H1 (cell line): ENCODE data around the gene FYB2. TPM values are rescaled to one million over a fixed set of nuclear protein-coding genes. Genes with fewer than 3 reads are reported as not detected.

Experiments
- BRCA1 ChIP-seq: IDR thresholded peaks from 2 replicates; pipeline ENCODE4 v1.6.1; 2012; ENCODE audit warnings: low read depth, low read length, improper control_type of control experiment
- CBX5 ChIP-seq: fragments of 300-800, 300-1000 bp; sonication (generic); IDR thresholded peaks from 2 replicates; pipeline ENCODE4 v1.7.1; 2016; ENCODE audit warnings: antibody characterized with exemption, low read length, low read depth
- JUN ChIP-seq: IDR thresholded peaks from 2 replicates; pipeline ENCODE4 v1.6.1; 2011; ENCODE audit warnings: low read depth, mild to moderate bottlenecking, improper control_type of control experiment, low read length
- POLR2AphosphoS5 ChIP-seq: IDR thresholded peaks from 2 replicates; pipeline ENCODE4 v1.6.1; 2011; ENCODE audit warnings: low read depth, low read length
- POU5F1 ChIP-seq: IDR thresholded peaks from 2 replicates; pipeline ENCODE4 v1.6.1; 2011; ENCODE audit warnings: low read depth, mild to moderate bottlenecking, low read length, moderate library complexity
- SIRT6 ChIP-seq: IDR thresholded peaks from one replicate; pipeline ENCODE4 v1.7.1; 2012; ENCODE audit warnings: low read length, inconsistent platforms
- SUZ12 ChIP-seq: fragments of 200-600 bp; sonication (generic); IDR thresholded peaks from 2 replicates; pipeline ENCODE4 v1.6.1; 2012; ENCODE audit warnings: mild to moderate bottlenecking, inconsistent platforms, low read length, moderate library complexity, mixed read lengths
- polyA plus RNA-seq, 7 experiments: library from polyadenylated mRNA; depleted of rRNA in 3 of 7; stranded (reverse) in 5 of 7; unstranded in 2 of 7; fragments of >200 nt in 5 of 7; fragments of 200-250 nt in 2 of 7; gene quantifications; 1 replicate in 5 of 7; 2 replicates in 1 of 7; 4 replicates in 1 of 7; pipeline versions ENCODE4 v1.2.1 to v1.2.3, GENCODE V29; 2011 to 2013; ENCODE audit warnings: missing spikeins in 2 of 7, mixed read lengths in 2 of 7
- total RNA-seq: library from RNA; stranded (reverse); fragmentation: NEBNext Ultra II Directional; extraction: Animal tissue kit (Norgen Biotek cat#: 25700); gene quantifications from 2 replicates; pipeline ENCODE4 v1.2.1, GENCODE V29; 2021

FYB2 gene
- total and polyA plus RNA-seq, 2 of the 8 experiments (the other 6 are each of a cell fraction or from before 2014, with no cell fraction given) = 0.11 to 0.17 TPM

DNA sequence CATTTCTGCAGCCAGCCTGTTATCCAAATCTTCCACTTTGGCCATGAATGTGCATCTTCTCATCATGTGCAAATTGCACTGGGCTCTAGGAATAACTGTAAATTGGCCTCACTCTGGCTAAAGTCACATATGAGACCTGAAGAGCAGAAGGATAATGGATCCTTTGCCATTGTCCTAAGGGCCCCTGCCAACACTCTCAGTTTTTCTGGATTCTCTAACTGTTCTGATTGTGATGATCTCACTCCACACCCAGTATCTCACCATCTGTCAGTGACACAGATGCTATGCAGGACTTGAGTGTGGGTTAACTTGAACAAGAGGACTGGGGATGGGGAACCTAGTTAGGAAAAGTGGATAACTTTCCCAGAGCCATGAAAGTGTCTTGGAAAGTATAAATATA, 8.5 kb upstream of the FYB2 start (continued):
- no peak for TF ChIP-seq POLR2AphosphoS5
- no peak for TF ChIP-seq POU5F1
- TF ChIP-seq CBX5 = no peak
- TF ChIP-seq BRCA1 = no peak
- no peak for TF ChIP-seq SIRT6
- TF ChIP-seq JUN = no peak
- no peak for TF ChIP-seq SUZ12
